ENCODE data around the gene ADGRD2. TPM values are rescaled to one million over a fixed set of nuclear protein-coding genes. Genes with fewer than 3 reads are reported as not detected.

ADGRD2 gene
- total RNA-seq, 3 donors from 2014 or later = not detected

DNA sequence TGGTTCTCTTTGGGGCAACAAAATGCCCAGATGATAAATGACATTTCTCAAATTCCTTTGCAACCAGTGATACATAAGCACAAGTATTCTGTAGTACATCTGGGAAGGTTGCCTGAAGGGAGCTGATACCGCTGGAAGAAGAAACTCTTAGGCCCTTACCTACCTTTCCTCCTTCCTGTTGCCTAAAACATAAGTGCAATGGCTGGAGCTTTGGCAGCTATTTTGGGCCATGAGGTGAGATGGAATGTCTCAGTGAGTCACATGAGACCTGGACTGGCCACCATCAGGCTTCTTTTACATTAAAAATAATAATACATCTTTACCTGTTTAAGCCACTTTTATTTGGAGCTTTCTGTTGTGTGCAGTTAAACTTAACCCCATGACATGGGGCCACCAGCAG is 11.2 kb upstream of the ADGRD2 start:
- intact Hi-C loops (cut with DNase I, micrococcal nuclease) = no loop called here
- Histone ChIP-seq H3K36me3 (ENCODE audit: low read depth) (no peaks in the 10 kb centered on the region), H3K4me3 (no peak overlapping the region), H3K9me3 (no peaks in the 10 kb centered on the region), H3K4me1 (ENCODE audit: low read depth) (no peaks in the 10 kb centered on the region)
- TF ChIP-seq, protein P1, sequence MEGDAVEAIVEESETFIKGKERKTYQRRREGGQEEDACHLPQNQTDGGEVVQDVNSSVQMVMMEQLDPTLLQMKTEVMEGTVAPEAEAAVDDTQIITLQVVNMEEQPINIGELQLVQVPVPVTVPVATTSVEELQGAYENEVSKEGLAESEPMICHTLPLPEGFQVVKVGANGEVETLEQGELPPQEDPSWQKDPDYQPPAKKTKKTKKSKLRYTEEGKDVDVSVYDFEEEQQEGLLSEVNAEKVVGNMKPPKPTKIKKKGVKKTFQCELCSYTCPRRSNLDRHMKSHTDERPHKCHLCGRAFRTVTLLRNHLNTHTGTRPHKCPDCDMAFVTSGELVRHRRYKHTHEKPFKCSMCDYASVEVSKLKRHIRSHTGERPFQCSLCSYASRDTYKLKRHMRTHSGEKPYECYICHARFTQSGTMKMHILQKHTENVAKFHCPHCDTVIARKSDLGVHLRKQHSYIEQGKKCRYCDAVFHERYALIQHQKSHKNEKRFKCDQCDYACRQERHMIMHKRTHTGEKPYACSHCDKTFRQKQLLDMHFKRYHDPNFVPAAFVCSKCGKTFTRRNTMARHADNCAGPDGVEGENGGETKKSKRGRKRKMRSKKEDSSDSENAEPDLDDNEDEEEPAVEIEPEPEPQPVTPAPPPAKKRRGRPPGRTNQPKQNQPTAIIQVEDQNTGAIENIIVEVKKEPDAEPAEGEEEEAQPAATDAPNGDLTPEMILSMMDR (IDR thresholded peaks at IDR 0.05) = no peak
- DNase-seq (no peak), ATAC-seq (no peak)

DNA sequence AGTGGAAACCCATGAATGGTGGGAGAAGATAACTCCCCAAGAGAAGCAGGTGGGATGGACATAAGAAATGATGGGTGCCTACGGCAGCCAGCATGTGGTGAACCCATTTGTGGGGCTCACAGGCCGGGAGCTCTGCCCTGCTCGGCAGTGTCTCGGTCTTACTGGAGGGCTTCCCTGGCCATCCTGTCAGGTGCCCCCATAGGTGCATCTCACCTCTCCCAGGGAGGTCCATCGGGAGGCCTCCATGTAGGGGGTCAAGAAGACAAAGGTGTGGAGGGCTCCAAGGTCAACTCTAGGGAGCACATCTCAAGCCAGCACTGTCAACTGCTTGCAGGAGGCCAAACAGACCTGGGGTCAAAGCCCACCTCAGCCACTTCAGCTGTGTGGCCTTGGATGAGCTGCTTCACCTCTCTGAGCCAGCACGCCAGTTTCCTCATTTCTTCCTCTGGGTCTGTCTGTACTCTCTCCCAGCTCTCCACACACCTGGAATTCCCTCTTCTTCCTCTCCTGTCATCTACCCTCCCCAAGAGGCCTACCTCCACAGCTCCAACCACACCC is 10.5 kb upstream of the ADGRD2 start:
- intact Hi-C loops (cut with DNase I, micrococcal nuclease) = no loop called here
- Histone ChIP-seq H3K4me1 (ENCODE audit: low read depth) (no peaks in the 10 kb centered on the region), H3K4me3 (no peak overlapping the region), H3K36me3 (ENCODE audit: low read depth) (no peaks in the 10 kb centered on the region), H3K9me3 (no peaks in the 10 kb centered on the region)
- peak in 1 of 3 donors; percentile 16 for DNase-seq
- TF ChIP-seq, protein P1 (IDR thresholded peaks at IDR 0.05) = no peak
- no peak for ATAC-seq

DNA sequence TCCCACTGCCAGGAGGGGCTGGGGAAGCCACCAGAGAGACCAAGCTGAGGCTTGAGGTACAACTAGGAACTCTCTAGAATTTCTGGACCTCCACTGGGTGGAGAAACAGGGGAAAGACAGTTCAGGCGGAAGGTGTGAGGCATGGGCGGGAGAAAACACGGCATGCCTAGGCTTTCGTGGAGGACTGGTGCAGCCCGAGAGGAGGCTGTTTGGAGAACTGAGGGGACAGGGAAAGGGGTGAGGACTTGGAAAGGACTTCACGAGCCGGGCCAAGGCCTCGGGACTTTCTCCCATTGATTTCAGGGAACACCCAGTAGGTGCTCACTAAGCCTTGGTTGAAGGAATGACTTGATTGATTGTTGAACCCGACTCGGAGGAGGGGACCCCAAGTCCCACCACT is 9.5 kb upstream of the ADGRD2 start:
- H3K9me3 ChIP-seq = no peaks in the 10 kb centered on the region
- no peaks in the 10 kb centered on the region for H3K36me3 ChIP-seq (ENCODE audit: low read depth)
- no peak overlapping the region for H3K4me3 ChIP-seq
- H3K4me1 ChIP-seq (ENCODE audit: low read depth) = no peaks in the 10 kb centered on the region
- DNase-seq (no peak), ATAC-seq (no peak)
- TF ChIP-seq, protein P1 (IDR thresholded peaks at IDR 0.05) = no peak
- intact Hi-C loops (cut with DNase I, micrococcal nuclease) = no loop called here

DNA sequence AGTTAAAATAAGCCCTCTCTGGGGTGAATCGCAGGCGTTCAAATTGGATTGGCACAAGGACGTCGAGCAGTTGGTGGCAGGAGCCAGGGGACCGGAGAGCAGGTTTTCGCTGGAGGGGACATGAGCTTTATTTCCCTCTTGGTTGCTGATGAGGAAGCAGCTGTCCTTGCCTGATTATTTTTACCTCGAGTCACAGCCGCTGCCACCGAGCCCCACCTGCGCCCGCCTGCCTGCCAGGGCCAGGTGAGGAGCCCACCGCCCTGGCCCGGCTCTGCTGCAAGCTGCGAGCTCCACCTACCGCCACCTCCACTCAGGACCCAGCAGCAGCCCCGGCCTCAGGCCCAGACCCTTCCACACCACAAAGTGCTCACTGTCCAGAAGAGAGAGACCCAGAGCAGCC is 9.0 kb upstream of the ADGRD2 start:
- H3K9me3 ChIP-seq = no peaks in the 10 kb centered on the region
- ATAC-seq (no peak), DNase-seq (no peak)
- intact Hi-C loops (cut with DNase I, micrococcal nuclease) = no loop called here
- no peaks in the 10 kb centered on the region for H3K4me1 ChIP-seq (ENCODE audit: low read depth)
- H3K36me3 ChIP-seq (ENCODE audit: low read depth) = no peaks in the 10 kb centered on the region
- no peak overlapping the region for H3K4me3 ChIP-seq
- TF ChIP-seq, protein P1 (IDR thresholded peaks at IDR 0.05) = no peak

DNA sequence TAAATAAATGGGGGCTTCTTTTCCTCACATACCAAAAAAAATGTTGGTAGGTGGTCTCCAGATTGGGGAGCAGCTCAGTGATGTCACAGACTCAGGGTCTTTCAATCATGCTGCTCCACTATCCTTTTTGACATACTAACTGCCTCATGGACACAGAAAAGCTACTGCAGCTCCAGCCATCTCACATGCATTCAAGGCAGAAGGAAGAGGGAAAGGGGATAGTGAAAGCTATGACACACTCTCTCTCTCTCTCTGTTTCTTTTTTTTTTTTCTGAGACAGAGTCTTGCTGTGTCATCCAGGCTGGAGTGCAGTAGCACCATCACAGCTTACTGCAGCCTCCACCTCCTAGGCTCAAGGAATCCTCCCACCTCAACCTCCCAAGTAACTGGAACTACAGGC is 7.9 kb upstream of the ADGRD2 start:
- DNase-seq (no peak), ATAC-seq (no peak)
- TF ChIP-seq, protein P1 (IDR thresholded peaks at IDR 0.05) = no peak
- H3K4me3 ChIP-seq = no peak overlapping the region
- H3K4me1 ChIP-seq (ENCODE audit: low read depth) = no peaks in the 10 kb centered on the region
- no peaks in the 10 kb centered on the region for H3K9me3 ChIP-seq
- intact Hi-C loops (cut with DNase I, micrococcal nuclease) = no loop called here
- no peaks in the 10 kb centered on the region for H3K36me3 ChIP-seq (ENCODE audit: low read depth)

DNA sequence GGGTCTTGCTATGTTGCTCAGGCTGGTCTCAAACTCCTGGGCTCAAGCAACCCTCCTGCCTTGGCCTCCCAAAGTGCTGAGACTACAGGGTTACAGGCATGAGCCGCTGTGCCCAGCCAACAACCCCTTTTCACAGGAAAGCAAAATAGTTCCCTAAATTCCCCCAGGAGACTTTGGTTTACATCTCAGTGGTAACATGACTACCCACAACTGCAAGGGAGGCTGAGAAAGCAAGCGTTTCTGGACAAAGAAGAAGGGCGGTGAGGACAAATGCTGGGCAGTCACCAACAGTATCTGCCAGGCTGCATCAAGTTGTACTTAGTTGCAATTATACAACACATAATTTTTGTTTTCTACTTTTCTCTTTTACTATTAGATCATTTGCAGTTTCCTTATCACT is 7.4 kb upstream of the ADGRD2 start:
- no peak for ATAC-seq
- H3K36me3 ChIP-seq (ENCODE audit: low read depth) = no peaks in the 10 kb centered on the region
- TF ChIP-seq, protein P1 (IDR thresholded peaks at IDR 0.05) = no peak
- H3K4me1 ChIP-seq (ENCODE audit: low read depth) = no peaks in the 10 kb centered on the region
- no peaks in the 10 kb centered on the region for H3K9me3 ChIP-seq
- intact Hi-C loops (cut with DNase I, micrococcal nuclease) = no loop called here
- no peak overlapping the region for H3K4me3 ChIP-seq
- DNase-seq = peak in 1 of 3 donors; percentile 4
